Heart left ventricle (tissue), 16 donors: Measurements from ENCODE around the gene HHIP. TPM values are rescaled to one million over a fixed set of nuclear protein-coding genes. Genes with fewer than 3 reads are reported as not detected.

ENCODE experiments used
- ATAC-seq, 4 donors: fragments of 200-7000 bp; cut with Tn5 transposase; one replicate each; pipeline ENCODE4 v1.9.1; 2020 to 2022; ENCODE audit warnings: moderate library complexity in 4 of 4, mild to moderate bottlenecking in 3 of 4, moderate number of reproducible peaks in 1 of 4
- DNase-seq, 5 donors: peaks; one replicate each; pipeline ENCODE4 v3.0.0-alpha.2; 2020
- H3K27ac ChIP-seq, 12 donors: fragments of 200-600 bp; sonication (generic) in 4 of 12; one replicate each; pipeline versions ENCODE4 v1.5.0 to v1.8.0; 2016 to 2022; ENCODE audit warnings: mild to moderate bottlenecking in 2 of 12
- H3K27me3 ChIP-seq, 9 donors: fragments of 200-600 bp; sonication (generic) in 2 of 9; one replicate each; pipeline versions ENCODE4 v1.5.1 to v1.8.0; 2016 to 2022; ENCODE audit warnings: mild to moderate bottlenecking in 3 of 9
- H3K36me3 ChIP-seq, 9 donors: fragments of 200-600 bp; sonication (generic) in 2 of 9; one replicate each; pipeline versions ENCODE4 v1.5.0 to v1.8.0; 2018 to 2022; ENCODE audit warnings: mild to moderate bottlenecking in 2 of 9
- H3K4me1 ChIP-seq, 12 donors: fragments of 200-600 bp; sonication (generic) in 4 of 12; one replicate each; pipeline versions ENCODE4 v1.5.0 to v1.8.0; 2016 to 2022; ENCODE audit warnings: mild to moderate bottlenecking in 3 of 12
- H3K4me3 ChIP-seq, 12 donors: fragments of 200-600 bp; sonication (generic) in 4 of 12; one replicate each; pipeline versions ENCODE4 v1.5.0 to v1.8.0; 2017 to 2022; ENCODE audit warnings: mild to moderate bottlenecking in 9 of 12, moderate library complexity in 4 of 12
- H3K9me3 ChIP-seq, 12 donors: fragments of 200-600 bp; sonication (generic) in 4 of 12; one replicate each; pipeline versions ENCODE4 v1.5.0 to v1.8.0; 2016 to 2022; ENCODE audit warnings: mild to moderate bottlenecking in 1 of 12
- POLR2A ChIP-seq, 2 donors: fragments of 450-650 bp; IDR thresholded peaks; one replicate each; pipeline ENCODE4 v1.6.1; 2017; ENCODE audit warnings: antibody characterized with exemption in 2 of 2, mild to moderate bottlenecking in 2 of 2, moderate library complexity in 2 of 2
- WGBS, 4 donors: extraction: QIAGEN DNeasy Blood & Tissue Kit in 2 of 4; methylation state at CpG; one replicate each; pipeline versions ENCODE4 v1.1.5 to v1.1.7; 2013 to 2018; 5-methylcytosine and 5-hydroxymethylcytosine counted together
- intact Hi-C, 10 donors: fragments of 100-400 bp; cut with DNase I; formaldehyde crosslinking; loops; one replicate each; pipeline versions ENCODE4 v1.11.1 to v1.14.2; 2022
- polyA plus RNA-seq, 2 donors: library from polyadenylated mRNA; stranded (reverse); fragments of 200-250 nt; gene quantifications; one replicate each; pipeline ENCODE4 v1.2.3, GENCODE V29; 2013
- total RNA-seq, 9 donors: library from RNA; depleted of rRNA in 2 of 9; stranded (reverse); fragments of >200 nt in 2 of 9; fragmentation: NEBNext Ultra II Directional in 3 of 9; extraction: Animal tissue kit (Norgen Biotek cat#: 25700) in 3 of 9; gene quantifications; one replicate each; pipeline versions ENCODE4 v1.1.0 to v1.2.4, GENCODE V29; 2016 to 2023
- TF ChIP-seq, protein P1 (sequence below), 12 donors: fragments of 200-600 bp; sonication (generic) in 4 of 12; IDR thresholded peaks; one replicate each; pipeline versions ENCODE4 v1.5.0 to v1.8.0; 2018 to 2022; ENCODE audit warnings: antibody characterized with exemption in 12 of 12, mild to moderate bottlenecking in 5 of 12
- donor health status: ischemic (EF 13 %, LVEDD 7.1; RV severe dilation, severe dysfunction).
- donor health status: healthy with polysubstance abuse.
- donor health status: DM: no; HTN: yes; CAD: no.
- donor health status: DM: no; HTN: no; CAD: no.
- donor health status: ischemic (EF 25% LVEDD 6.9; RV normal size, moderate dysfunction).
- donor health status: ischemic (EF 25% LVEDD 5.7; RV mildly dilated, moderate dysfunction).
- donor health status: healthy.
- donor health status: DM: yes; HTN: yes; CAD: no.
- donor health status: ischemic (EF 35%, LVEDD 5.7; RV mildly dilated, moderate dysfunction).
- donor health status: nonischemic (EF 11% LVEDD 7.7; RV severe dilation, severe dysfunction).
- donor health status: DM: yes; HTN: yes; CAD: no.
- donor health status: PGD.
- donor health status: ischemic (EF 29% LVEDD 5.4; RV normal size, mild dysfunction).
- donor health status: nonischemic (EF 23%, LVEDD 6.1; RV moderate dilation, normal function).

Gene HHIP
- total and polyA plus RNA-seq, 11 donors = 0.04 to 3.8 (median 0.05) TPM; not detected in 6

GRCh38 chr4:144686921-144687320, 41.0 kb downstream of the HHIP start:
- WGBS, 4 donors = 76 to 90% (median 84%) methylated on average over 2 of the region's 2 CpGs
- H3K9me3 ChIP-seq = no peaks in the 10 kb centered on the region
- no peak for TF ChIP-seq POLR2A (IDR thresholded peaks at IDR 0.05)
- TF ChIP-seq, protein P1, sequence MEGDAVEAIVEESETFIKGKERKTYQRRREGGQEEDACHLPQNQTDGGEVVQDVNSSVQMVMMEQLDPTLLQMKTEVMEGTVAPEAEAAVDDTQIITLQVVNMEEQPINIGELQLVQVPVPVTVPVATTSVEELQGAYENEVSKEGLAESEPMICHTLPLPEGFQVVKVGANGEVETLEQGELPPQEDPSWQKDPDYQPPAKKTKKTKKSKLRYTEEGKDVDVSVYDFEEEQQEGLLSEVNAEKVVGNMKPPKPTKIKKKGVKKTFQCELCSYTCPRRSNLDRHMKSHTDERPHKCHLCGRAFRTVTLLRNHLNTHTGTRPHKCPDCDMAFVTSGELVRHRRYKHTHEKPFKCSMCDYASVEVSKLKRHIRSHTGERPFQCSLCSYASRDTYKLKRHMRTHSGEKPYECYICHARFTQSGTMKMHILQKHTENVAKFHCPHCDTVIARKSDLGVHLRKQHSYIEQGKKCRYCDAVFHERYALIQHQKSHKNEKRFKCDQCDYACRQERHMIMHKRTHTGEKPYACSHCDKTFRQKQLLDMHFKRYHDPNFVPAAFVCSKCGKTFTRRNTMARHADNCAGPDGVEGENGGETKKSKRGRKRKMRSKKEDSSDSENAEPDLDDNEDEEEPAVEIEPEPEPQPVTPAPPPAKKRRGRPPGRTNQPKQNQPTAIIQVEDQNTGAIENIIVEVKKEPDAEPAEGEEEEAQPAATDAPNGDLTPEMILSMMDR (IDR thresholded peaks at IDR 0.05) = no peak
- intact Hi-C loops = no loop called here
- H3K36me3 ChIP-seq = no peaks in the 10 kb centered on the region
- H3K27ac ChIP-seq = no peak overlapping the region
- no peaks in the 10 kb centered on the region for H3K4me1 ChIP-seq
- DNase-seq (no peak), ATAC-seq (no peak)
- no peak overlapping the region for H3K4me3 ChIP-seq
- no peaks in the 10 kb centered on the region for H3K27me3 ChIP-seq

- 86 to 94% (median 89%) methylated on average over 1 of the region's 1 CpG for whole genome bisulfite sequencing, 4 donors
- Histone ChIP-seq H3K27me3 (no peaks in the 10 kb centered on the region), H3K4me1 (no peaks in the 10 kb centered on the region), H3K9me3 (no peaks in the 10 kb centered on the region), H3K36me3 (no peaks in the 10 kb centered on the region), H3K4me3 (no peak overlapping the region), H3K27ac (no peak overlapping the region)
- DNase-seq (no peak), ATAC-seq (no peak)
- TF ChIP-seq, protein P1 (IDR thresholded peaks at IDR 0.05) = no peak
- no peak for TF ChIP-seq POLR2A (IDR thresholded peaks at IDR 0.05)
- intact Hi-C loops = no loop called here
Measured at GRCh38 chr4:144687466-144687865, 41.5 kb downstream of the HHIP start.

GRCh38 chr4:144688035-144688569, 42.1 kb downstream of the HHIP start:
- H3K36me3 ChIP-seq = no peaks in the 10 kb centered on the region
- TF ChIP-seq POLR2A (IDR thresholded peaks at IDR 0.05) = no peak
- TF ChIP-seq, protein P1 (IDR thresholded peaks at IDR 0.05) = no peak
- H3K4me1 ChIP-seq = no peaks in the 10 kb centered on the region
- no peaks in the 10 kb centered on the region for H3K9me3 ChIP-seq
- H3K27me3 ChIP-seq = no peaks in the 10 kb centered on the region
- no peak overlapping the region for H3K4me3 ChIP-seq
- intact Hi-C loops = no loop called here
- no peak for DNase-seq
- ATAC-seq = no peak
- 86 to 91% (median 90%) methylated on average over 3 of the region's 3 CpGs for WGBS, 4 donors
- H3K27ac ChIP-seq = no peak overlapping the region

DNA sequence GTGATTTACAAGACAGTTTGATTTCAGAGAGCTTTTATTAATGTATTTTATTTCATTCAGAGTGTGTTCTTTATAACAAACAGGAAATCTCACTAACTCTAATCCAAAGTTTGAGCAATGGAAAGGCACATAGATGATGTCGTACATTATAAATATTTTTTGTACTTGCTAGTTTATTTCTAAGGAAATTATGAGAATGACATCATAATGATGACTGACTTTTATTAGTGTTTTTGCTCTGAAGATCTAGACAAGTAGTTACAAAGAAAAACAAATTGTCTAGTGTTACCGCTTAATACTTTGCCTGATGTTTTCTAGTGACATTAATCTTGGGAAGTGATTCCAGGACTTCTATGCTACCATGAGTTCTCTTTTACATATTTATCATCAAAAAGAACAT, 43.2 kb downstream of the HHIP start:
- intact Hi-C loops = no loop called here
- Histone ChIP-seq H3K4me1 (no peaks in the 10 kb centered on the region), H3K9me3 (no peaks in the 10 kb centered on the region), H3K36me3 (no peaks in the 10 kb centered on the region), H3K27me3 (no peaks in the 10 kb centered on the region), H3K4me3 (no peak overlapping the region), H3K27ac (no peak overlapping the region)
- ATAC-seq = no peak
- 88 to 96% (median 90%) methylated on average over 2 of the region's 2 CpGs for WGBS, 4 donors
- DNase-seq = no peak
- TF ChIP-seq POLR2A (IDR thresholded peaks at IDR 0.05) = no peak
- TF ChIP-seq, protein P1 (IDR thresholded peaks at IDR 0.05) = no peak
